ENCODE data around the gene SPDYE3.
"Not testable (repeated sequence)": the region's sequence is repeated elsewhere in the genome, so short reads cannot be mapped to it uniquely, and the experiment has no call there.

The SPDYE3 gene

GRCh38 chr7:100297852-100298631, 9.5 kb upstream of the SPDYE3 start:
- H3K27me3 ChIP-seq (replicated peaks); H3K36me3 ChIP-seq (replicated peaks); in situ Hi-C loops (cut with HindIII; ENCODE audit: low pct_ligation_motif_present, low sequenced_read_pairs); H3K27ac ChIP-seq; DNase-seq; H3K4me3 ChIP-seq (ENCODE audit: low read depth, low read length): not testable (repeated sequence)

- H3K4me3 ChIP-seq (ENCODE audit: low read depth, low read length); DNase-seq; H3K27ac ChIP-seq; H3K36me3 ChIP-seq (replicated peaks); H3K27me3 ChIP-seq (replicated peaks); in situ Hi-C loops (cut with HindIII; ENCODE audit: low pct_ligation_motif_present, low sequenced_read_pairs): not testable (repeated sequence)
Observed at GRCh38 chr7:100298632-100298895, 8.9 kb upstream of the SPDYE3 start.

DNA sequence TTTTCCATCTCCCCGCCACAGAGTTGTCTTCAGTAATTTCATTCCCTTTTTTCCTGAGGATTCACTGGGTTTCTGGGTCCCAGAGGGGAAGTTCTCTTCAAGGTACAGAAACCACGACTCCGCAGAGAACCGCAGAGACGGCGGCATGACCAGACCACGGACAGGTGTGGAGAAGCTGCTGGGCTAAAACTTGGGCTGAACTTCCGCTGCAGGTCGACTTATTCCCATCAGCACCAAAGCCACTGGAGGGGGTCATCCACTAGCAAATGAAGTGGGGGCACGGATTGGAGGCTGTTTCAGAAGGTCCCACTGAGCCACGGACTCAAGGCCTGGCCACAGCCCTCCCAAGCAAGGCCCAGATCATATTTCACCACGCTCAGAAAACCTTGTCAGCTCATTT, 3.0 kb upstream of the SPDYE3 start:
- in situ Hi-C loops (cut with HindIII; ENCODE audit: low pct_ligation_motif_present, low sequenced_read_pairs); DNase-seq; H3K4me3 ChIP-seq (ENCODE audit: low read depth, low read length); H3K27me3 ChIP-seq (replicated peaks); H3K36me3 ChIP-seq (replicated peaks); H3K27ac ChIP-seq: not testable (repeated sequence)

- H3K4me3 ChIP-seq (ENCODE audit: low read depth, low read length); H3K27ac ChIP-seq; H3K36me3 ChIP-seq (replicated peaks); H3K27me3 ChIP-seq (replicated peaks); in situ Hi-C loops (cut with HindIII; ENCODE audit: low pct_ligation_motif_present, low sequenced_read_pairs); DNase-seq: not testable (repeated sequence)
Observed at GRCh38 chr7:100318329-100318728, 10.8 kb downstream of the SPDYE3 start.

GRCh38 chr7:100321648-100322047, 14.1 kb downstream of the SPDYE3 start:
- H3K36me3 ChIP-seq (replicated peaks); DNase-seq; H3K4me3 ChIP-seq (ENCODE audit: low read depth, low read length); H3K27me3 ChIP-seq (replicated peaks); in situ Hi-C loops (cut with HindIII; ENCODE audit: low pct_ligation_motif_present, low sequenced_read_pairs); H3K27ac ChIP-seq: not testable (repeated sequence)

DNA sequence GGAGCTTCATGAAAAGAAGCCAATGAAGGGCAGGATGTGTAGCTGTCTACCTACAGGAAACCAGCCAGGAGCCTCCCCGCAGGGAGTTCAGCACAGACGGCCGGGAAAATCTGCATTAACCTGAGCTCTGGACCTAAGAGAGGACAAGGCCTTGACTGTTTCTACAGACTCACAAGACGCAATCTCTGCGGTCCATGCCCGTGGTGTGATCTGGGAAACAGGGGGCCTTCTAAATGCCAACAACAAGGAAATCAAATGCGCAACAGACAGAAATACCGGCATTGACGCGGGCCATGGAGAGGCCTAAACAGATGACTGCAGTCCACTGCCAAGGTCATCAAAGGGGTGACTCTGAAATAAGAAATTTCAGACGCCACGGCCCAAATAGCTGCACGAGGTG, 16.7 kb downstream of the SPDYE3 start:
- H3K4me3 ChIP-seq (ENCODE audit: low read depth, low read length); H3K27me3 ChIP-seq (replicated peaks); in situ Hi-C loops (cut with HindIII; ENCODE audit: low pct_ligation_motif_present, low sequenced_read_pairs); H3K27ac ChIP-seq; DNase-seq; H3K36me3 ChIP-seq (replicated peaks): not testable (repeated sequence)

- in situ Hi-C loops (cut with HindIII; ENCODE audit: low pct_ligation_motif_present, low sequenced_read_pairs); H3K27me3 ChIP-seq (replicated peaks); DNase-seq; H3K4me3 ChIP-seq (ENCODE audit: low read depth, low read length); H3K36me3 ChIP-seq (replicated peaks); H3K27ac ChIP-seq: not testable (repeated sequence)
Observed at GRCh38 chr7:100325671-100326070, 18.2 kb downstream of the SPDYE3 start.

DNA sequence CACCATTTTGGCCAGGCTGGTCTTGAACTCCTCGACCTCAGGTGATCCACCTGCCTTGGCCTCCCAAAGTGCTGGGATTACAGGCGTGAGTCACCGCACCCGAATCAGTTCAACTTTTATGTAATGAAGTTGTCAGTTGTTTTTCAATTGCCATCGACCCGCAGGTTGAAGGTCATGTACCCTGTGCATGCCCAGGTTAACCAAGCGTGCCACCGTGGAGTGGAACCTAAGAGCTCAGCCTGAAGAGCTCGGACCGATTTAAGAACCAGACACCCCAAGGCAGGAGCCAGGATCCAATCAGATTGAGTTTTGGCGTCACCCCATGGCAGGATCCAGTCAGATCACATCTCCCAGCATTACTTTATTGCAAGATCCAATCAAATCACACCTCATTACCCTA, 19.4 kb downstream of the SPDYE3 start:
- H3K27ac ChIP-seq; in situ Hi-C loops (cut with HindIII; ENCODE audit: low pct_ligation_motif_present, low sequenced_read_pairs); H3K4me3 ChIP-seq (ENCODE audit: low read depth, low read length); DNase-seq; H3K27me3 ChIP-seq (replicated peaks); H3K36me3 ChIP-seq (replicated peaks): not testable (repeated sequence)

DNA sequence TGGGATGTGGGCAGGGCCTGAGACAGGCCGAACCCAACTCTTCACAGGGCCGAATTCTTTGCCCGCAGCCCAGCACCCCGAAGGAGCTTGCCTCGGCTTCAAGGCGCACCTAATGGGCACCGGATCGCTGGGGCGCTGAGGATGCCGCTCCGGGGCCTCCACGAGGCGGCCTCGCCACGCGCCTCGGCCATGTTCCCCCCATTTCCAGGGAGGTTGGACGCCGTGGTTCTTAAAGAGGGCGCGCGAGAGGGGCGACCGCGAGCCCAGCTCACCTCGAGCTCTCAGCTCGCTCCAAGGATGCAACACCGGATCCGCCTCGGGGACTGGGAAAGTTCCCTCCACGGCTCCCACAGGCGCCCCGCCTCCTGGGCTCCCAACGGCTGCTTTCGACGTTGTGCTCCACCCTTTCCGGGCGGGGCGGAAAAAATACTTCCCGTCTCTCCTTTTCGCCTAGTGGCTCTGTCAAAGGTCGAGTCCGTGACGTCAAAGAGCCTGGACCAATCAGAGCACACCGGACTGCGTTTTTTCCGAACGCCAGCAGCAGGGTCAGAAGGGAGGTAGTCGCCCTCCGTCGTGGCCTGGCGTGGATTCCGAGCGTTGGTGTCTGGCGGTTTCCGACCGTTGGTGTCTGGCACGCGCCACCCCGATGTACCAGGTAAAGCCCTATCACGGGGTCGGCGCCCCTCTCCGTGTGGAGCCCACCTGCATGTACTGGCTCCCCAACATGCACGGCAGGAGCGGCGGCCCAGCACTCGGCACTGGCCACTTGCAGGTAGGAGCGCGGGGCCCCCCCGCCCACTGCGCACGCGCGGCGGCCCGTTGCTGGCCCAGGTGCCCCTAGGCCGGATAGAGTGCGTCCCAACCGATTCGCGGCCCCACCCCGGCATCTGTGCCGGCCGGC, 28.3 kb downstream of the SPDYE3 start:
- Histone ChIP-seq H3K27ac (peak overlapping the region; percentile 87), H3K4me3 (ENCODE audit: low read depth, low read length) (peak overlapping the region; percentile 73)
- H3K36me3 ChIP-seq (replicated peaks); H3K27me3 ChIP-seq (replicated peaks); in situ Hi-C loops (cut with HindIII; ENCODE audit: low pct_ligation_motif_present, low sequenced_read_pairs): not testable (repeated sequence)
- DNase-seq: peak; percentile 94

GRCh38 chr7:100338083-100338696, 30.7 kb downstream of the SPDYE3 start:
- H3K4me3 ChIP-seq (ENCODE audit: low read depth, low read length); in situ Hi-C loops (cut with HindIII; ENCODE audit: low pct_ligation_motif_present, low sequenced_read_pairs); H3K27me3 ChIP-seq (replicated peaks): not testable (repeated sequence)
- H3K27ac ChIP-seq: peak overlapping the region; percentile 30
- peak; percentile 23 for DNase-seq
- peaks cover 11% of the 10 kb centered on the region for H3K36me3 ChIP-seq (replicated peaks)

- peaks cover 29% of the 10 kb centered on the region for H3K36me3 ChIP-seq (replicated peaks)
- H3K4me3 ChIP-seq (ENCODE audit: low read depth, low read length); H3K27ac ChIP-seq; in situ Hi-C loops (cut with HindIII; ENCODE audit: low pct_ligation_motif_present, low sequenced_read_pairs); DNase-seq; H3K27me3 ChIP-seq (replicated peaks): not testable (repeated sequence)
Observed at GRCh38 chr7:100341286-100341685, 33.8 kb downstream of the SPDYE3 start.
